OCI-LY7 (cell line): ENCODE results near the gene GRK5.

ENCODE experiments used
- EZH2phosphoT487 ChIP-seq: fragments of 200-600 bp; sonication (generic); IDR thresholded peaks from 2 replicates; pipeline ENCODE4 v1.6.1; 2018; ENCODE audit warnings: low read depth, borderline replicate concordance, mild to moderate bottlenecking, mixed run types, antibody characterized with exemption, low read length, moderate library complexity, mixed read lengths
- TF ChIP-seq, protein P1 (sequence below): fragments of 200-600 bp; sonication (generic); conservative IDR thresholded peaks from 2 replicates; pipeline ENCODE4 v1.5.1; 2014; ENCODE audit warnings: mild to moderate bottlenecking, antibody characterized with exemption, low read length, moderate library complexity, mixed read lengths

DNA sequence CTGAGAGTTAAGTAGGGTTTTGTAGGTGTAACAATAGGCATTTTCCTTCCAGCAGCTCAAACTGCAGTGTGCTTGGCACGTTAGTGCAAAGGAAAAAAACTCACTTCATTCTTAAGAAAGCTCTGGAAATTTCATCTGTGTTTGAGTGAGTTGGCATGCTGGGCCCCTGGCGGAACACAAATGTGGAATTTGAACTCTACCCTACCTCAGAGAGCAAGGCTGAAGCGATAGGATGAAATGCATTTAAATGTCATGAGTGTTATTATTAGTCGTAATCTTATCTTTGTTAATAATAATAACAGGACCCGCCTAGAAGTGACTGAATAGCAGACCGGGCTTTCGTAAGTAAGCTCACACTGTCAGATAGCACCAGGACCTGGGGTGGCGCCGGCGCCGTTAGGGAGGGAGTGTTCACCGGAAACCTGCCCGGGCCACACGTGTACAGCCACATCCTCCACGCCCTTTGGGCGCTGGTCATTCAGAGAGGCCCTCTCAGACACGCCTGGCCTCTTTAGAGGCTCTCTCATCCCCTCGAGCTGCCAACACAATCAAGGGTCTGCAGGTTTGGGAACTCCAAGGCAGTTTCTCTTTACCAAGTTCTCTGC, 63.5 kb downstream of the GRK5 start:
- TF ChIP-seq EZH2phosphoT487 = no peak
- TF ChIP-seq, protein P1, sequence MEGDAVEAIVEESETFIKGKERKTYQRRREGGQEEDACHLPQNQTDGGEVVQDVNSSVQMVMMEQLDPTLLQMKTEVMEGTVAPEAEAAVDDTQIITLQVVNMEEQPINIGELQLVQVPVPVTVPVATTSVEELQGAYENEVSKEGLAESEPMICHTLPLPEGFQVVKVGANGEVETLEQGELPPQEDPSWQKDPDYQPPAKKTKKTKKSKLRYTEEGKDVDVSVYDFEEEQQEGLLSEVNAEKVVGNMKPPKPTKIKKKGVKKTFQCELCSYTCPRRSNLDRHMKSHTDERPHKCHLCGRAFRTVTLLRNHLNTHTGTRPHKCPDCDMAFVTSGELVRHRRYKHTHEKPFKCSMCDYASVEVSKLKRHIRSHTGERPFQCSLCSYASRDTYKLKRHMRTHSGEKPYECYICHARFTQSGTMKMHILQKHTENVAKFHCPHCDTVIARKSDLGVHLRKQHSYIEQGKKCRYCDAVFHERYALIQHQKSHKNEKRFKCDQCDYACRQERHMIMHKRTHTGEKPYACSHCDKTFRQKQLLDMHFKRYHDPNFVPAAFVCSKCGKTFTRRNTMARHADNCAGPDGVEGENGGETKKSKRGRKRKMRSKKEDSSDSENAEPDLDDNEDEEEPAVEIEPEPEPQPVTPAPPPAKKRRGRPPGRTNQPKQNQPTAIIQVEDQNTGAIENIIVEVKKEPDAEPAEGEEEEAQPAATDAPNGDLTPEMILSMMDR = no peak
